WTC11 (cell line): ENCODE results near the gene MNAT1. TPM values are rescaled to one million over a fixed set of nuclear protein-coding genes. Genes with fewer than 3 reads are reported as not detected.

Experiments
- ATF2 ChIP-seq: sonication (generic); formaldehyde crosslinking; IDR thresholded peaks from 2 replicates; pipeline ENCODE4 v1.8.1; 2022; ENCODE audit warnings: low read depth, missing genetic modification reagents, borderline replicate concordance
- CDX4 ChIP-seq: fragments of 250-450 bp; sonication (Bioruptor Pico); IDR thresholded peaks from 2 replicates; pipeline ENCODE4 v1.9.0; 2021; ENCODE audit warnings: moderate library complexity, mild to moderate bottlenecking, inconsistent platforms, borderline replicate concordance
- CREB1 ChIP-seq: sonication (generic); formaldehyde crosslinking; IDR thresholded peaks from 2 replicates; pipeline ENCODE4 v1.8.0; 2023; ENCODE audit warnings: mild to moderate bottlenecking, missing genetic modification reagents
- CREM ChIP-seq: sonication (generic); formaldehyde crosslinking; IDR thresholded peaks from 2 replicates; pipeline ENCODE4 v1.8.1; 2022; ENCODE audit warnings: mild to moderate bottlenecking, missing genetic modification reagents, moderate library complexity
- E2F5 ChIP-seq: sonication (generic); formaldehyde crosslinking; IDR thresholded peaks from 2 replicates; pipeline ENCODE4 v1.8.1; 2022; ENCODE audit warnings: mild to moderate bottlenecking, moderate library complexity, missing genetic modification reagents
- FOXK1 ChIP-seq: sonication (generic); formaldehyde crosslinking; IDR thresholded peaks from 2 replicates; pipeline ENCODE4 v1.8.0; 2022; ENCODE audit warnings: mild to moderate bottlenecking, moderate library complexity, missing genetic modification reagents
- MXD4 ChIP-seq: fragments of 250-450 bp; sonication (Bioruptor Pico); IDR thresholded peaks from 2 replicates; pipeline ENCODE4 v1.8.0; 2021; ENCODE audit warnings: mild to moderate bottlenecking, moderate library complexity, borderline replicate concordance
- OVOL2 ChIP-seq: fragments of 250-450 bp; sonication (Bioruptor Pico); IDR thresholded peaks from 2 replicates; pipeline ENCODE4 v1.9.0; 2021; ENCODE audit warnings: mild to moderate bottlenecking, borderline replicate concordance
- RELA ChIP-seq: sonication (generic); formaldehyde crosslinking; IDR thresholded peaks from 2 replicates; pipeline ENCODE4 v1.8.1; 2022; ENCODE audit warnings: missing genetic modification reagents, mild to moderate bottlenecking, borderline replicate concordance
- SMAD4 ChIP-seq: sonication (generic); formaldehyde crosslinking; IDR thresholded peaks from 2 replicates; pipeline ENCODE4 v1.8.0; 2022; ENCODE audit warnings: mild to moderate bottlenecking, missing genetic modification reagents
- TCF7 ChIP-seq: sonication (generic); formaldehyde crosslinking; IDR thresholded peaks from 2 replicates; pipeline ENCODE4 v1.8.0; 2022; ENCODE audit warnings: mild to moderate bottlenecking, low read depth, missing genetic modification reagents, moderate library complexity
- TEAD1 ChIP-seq: sonication (generic); formaldehyde crosslinking; IDR thresholded peaks from 2 replicates; pipeline ENCODE4 v1.8.0; 2022; ENCODE audit warnings: mild to moderate bottlenecking, missing genetic modification reagents
- TP53 ChIP-seq: sonication (generic); formaldehyde crosslinking; IDR thresholded peaks from 2 replicates; pipeline ENCODE4 v1.8.1; 2023; ENCODE audit warnings: mild to moderate bottlenecking, missing genetic modification reagents
- total RNA-seq: library from RNA; stranded (reverse); gene quantifications from 3 replicates; pipeline ENCODE4 v1.2.3, GENCODE V29; 2021
- TF ChIP-seq, protein P1 (sequence below): sonication (generic); formaldehyde crosslinking; IDR thresholded peaks from 2 replicates; pipeline ENCODE4 v1.8.0; 2022; ENCODE audit warnings: mild to moderate bottlenecking, missing genetic modification reagents
- TF ChIP-seq, protein P2 (sequence below): sonication (generic); formaldehyde crosslinking; IDR thresholded peaks from 2 replicates; pipeline ENCODE4 v1.8.0; 2022; ENCODE audit warnings: mild to moderate bottlenecking, missing genetic modification reagents
- TF ChIP-seq, protein P3 (sequence below): sonication (generic); formaldehyde crosslinking; IDR thresholded peaks from 2 replicates; pipeline ENCODE4 v1.8.1; 2023; ENCODE audit warnings: mild to moderate bottlenecking, missing genetic modification reagents, borderline replicate concordance
- TF ChIP-seq, protein P4 (sequence below): fragments of 250-450 bp; sonication (Bioruptor Pico); conservative IDR thresholded peaks from 2 replicates; pipeline ENCODE4 v1.9.0; 2021; ENCODE audit warnings: mild to moderate bottlenecking
- TF ChIP-seq, protein P5 (sequence below): sonication (generic); formaldehyde crosslinking; IDR thresholded peaks from 2 replicates; pipeline ENCODE4 v1.8.0; 2022; ENCODE audit warnings: missing genetic modification reagents
- TF ChIP-seq, protein P6 (sequence below): sonication (generic); formaldehyde crosslinking; conservative IDR thresholded peaks from 2 replicates; pipeline ENCODE4 v1.8.1; 2023; ENCODE audit warnings: mild to moderate bottlenecking, low read depth, missing genetic modification reagents, moderate library complexity

The MNAT1 gene
- total RNA-seq, 1 experiment from 2014 or later: 59.0 TPM

- TF ChIP-seq, protein P1, sequence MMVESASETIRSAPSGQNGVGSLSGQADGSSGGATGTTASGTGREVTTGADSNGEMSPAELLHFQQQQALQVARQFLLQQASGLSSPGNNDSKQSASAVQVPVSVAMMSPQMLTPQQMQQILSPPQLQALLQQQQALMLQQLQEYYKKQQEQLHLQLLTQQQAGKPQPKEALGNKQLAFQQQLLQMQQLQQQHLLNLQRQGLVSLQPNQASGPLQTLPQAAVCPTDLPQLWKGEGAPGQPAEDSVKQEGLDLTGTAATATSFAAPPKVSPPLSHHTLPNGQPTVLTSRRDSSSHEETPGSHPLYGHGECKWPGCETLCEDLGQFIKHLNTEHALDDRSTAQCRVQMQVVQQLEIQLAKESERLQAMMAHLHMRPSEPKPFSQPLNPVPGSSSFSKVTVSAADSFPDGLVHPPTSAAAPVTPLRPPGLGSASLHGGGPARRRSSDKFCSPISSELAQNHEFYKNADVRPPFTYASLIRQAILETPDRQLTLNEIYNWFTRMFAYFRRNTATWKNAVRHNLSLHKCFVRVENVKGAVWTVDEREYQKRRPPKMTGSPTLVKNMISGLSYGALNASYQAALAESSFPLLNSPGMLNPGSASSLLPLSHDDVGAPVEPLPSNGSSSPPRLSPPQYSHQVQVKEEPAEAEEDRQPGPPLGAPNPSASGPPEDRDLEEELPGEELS: peak; percentile 87
- TF ChIP-seq RELA: no peak
- TF ChIP-seq, protein P2, sequence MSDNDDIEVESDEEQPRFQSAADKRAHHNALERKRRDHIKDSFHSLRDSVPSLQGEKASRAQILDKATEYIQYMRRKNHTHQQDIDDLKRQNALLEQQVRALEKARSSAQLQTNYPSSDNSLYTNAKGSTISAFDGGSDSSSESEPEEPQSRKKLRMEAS (CRISPR knock-in tag): peak; percentile 74
- TF ChIP-seq, protein P3, sequence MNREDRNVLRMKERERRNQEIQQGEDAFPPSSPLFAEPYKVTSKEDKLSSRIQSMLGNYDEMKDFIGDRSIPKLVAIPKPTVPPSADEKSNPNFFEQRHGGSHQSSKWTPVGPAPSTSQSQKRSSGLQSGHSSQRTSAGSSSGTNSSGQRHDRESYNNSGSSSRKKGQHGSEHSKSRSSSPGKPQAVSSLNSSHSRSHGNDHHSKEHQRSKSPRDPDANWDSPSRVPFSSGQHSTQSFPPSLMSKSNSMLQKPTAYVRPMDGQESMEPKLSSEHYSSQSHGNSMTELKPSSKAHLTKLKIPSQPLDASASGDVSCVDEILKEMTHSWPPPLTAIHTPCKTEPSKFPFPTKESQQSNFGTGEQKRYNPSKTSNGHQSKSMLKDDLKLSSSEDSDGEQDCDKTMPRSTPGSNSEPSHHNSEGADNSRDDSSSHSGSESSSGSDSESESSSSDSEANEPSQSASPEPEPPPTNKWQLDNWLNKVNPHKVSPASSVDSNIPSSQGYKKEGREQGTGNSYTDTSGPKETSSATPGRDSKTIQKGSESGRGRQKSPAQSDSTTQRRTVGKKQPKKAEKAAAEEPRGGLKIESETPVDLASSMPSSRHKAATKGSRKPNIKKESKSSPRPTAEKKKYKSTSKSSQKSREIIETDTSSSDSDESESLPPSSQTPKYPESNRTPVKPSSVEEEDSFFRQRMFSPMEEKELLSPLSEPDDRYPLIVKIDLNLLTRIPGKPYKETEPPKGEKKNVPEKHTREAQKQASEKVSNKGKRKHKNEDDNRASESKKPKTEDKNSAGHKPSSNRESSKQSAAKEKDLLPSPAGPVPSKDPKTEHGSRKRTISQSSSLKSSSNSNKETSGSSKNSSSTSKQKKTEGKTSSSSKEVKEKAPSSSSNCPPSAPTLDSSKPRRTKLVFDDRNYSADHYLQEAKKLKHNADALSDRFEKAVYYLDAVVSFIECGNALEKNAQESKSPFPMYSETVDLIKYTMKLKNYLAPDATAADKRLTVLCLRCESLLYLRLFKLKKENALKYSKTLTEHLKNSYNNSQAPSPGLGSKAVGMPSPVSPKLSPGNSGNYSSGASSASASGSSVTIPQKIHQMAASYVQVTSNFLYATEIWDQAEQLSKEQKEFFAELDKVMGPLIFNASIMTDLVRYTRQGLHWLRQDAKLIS: peak; percentile 85; the same call in 1 of the 2 replicates
- TF ChIP-seq, protein P4, sequence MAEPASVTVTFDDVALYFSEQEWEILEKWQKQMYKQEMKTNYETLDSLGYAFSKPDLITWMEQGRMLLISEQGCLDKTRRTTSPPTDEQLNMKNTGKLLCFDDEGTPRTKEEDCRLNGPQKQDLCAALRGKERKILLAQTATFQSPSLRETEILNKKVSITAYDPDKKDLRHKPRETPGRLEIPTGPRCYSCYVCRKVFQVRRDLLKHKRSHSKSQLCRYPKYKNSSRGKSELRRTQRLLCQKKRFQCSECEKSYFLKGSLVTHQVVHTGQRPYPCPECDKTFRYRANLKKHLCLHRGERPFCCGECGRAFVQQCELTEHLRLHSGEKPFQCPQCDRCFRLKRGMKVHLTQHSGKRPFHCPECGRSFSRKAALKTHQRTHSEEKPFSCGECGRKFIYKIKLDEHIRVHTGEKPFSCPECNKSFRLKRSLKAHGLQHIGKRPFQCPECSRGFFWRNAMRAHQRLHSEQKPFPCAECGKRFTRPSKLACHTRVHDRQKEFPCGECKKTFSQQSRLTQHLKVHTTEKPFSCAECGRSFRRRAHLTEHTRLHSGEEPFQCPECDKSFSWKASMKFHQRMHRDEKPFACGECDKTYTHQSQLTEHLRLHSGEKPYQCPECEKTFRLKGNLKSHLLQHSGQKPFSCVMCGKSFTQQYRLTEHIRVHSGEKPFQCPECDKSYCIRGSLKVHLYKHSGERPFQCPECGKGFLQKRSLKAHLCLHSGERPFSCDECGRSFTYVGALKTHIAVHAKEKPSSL (CRISPR knock-in tag): no peak
- peak; percentile 61; the same call in 1 of the 2 replicates for TF ChIP-seq E2F5 (CRISPR knock-in tag)
- TF ChIP-seq, protein P5, sequence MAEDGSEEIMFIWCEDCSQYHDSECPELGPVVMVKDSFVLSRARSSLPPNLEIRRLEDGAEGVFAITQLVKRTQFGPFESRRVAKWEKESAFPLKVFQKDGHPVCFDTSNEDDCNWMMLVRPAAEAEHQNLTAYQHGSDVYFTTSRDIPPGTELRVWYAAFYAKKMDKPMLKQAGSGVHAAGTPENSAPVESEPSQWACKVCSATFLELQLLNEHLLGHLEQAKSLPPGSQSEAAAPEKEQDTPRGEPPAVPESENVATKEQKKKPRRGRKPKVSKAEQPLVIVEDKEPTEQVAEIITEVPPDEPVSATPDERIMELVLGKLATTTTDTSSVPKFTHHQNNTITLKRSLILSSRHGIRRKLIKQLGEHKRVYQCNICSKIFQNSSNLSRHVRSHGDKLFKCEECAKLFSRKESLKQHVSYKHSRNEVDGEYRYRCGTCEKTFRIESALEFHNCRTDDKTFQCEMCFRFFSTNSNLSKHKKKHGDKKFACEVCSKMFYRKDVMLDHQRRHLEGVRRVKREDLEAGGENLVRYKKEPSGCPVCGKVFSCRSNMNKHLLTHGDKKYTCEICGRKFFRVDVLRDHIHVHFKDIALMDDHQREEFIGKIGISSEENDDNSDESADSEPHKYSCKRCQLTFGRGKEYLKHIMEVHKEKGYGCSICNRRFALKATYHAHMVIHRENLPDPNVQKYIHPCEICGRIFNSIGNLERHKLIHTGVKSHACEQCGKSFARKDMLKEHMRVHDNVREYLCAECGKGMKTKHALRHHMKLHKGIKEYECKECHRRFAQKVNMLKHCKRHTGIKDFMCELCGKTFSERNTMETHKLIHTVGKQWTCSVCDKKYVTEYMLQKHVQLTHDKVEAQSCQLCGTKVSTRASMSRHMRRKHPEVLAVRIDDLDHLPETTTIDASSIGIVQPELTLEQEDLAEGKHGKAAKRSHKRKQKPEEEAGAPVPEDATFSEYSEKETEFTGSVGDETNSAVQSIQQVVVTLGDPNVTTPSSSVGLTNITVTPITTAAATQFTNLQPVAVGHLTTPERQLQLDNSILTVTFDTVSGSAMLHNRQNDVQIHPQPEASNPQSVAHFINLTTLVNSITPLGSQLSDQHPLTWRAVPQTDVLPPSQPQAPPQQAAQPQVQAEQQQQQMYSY (CRISPR knock-in tag): no peak
- no peak for TF ChIP-seq CDX4 (CRISPR knock-in tag)
- TF ChIP-seq, protein P6, sequence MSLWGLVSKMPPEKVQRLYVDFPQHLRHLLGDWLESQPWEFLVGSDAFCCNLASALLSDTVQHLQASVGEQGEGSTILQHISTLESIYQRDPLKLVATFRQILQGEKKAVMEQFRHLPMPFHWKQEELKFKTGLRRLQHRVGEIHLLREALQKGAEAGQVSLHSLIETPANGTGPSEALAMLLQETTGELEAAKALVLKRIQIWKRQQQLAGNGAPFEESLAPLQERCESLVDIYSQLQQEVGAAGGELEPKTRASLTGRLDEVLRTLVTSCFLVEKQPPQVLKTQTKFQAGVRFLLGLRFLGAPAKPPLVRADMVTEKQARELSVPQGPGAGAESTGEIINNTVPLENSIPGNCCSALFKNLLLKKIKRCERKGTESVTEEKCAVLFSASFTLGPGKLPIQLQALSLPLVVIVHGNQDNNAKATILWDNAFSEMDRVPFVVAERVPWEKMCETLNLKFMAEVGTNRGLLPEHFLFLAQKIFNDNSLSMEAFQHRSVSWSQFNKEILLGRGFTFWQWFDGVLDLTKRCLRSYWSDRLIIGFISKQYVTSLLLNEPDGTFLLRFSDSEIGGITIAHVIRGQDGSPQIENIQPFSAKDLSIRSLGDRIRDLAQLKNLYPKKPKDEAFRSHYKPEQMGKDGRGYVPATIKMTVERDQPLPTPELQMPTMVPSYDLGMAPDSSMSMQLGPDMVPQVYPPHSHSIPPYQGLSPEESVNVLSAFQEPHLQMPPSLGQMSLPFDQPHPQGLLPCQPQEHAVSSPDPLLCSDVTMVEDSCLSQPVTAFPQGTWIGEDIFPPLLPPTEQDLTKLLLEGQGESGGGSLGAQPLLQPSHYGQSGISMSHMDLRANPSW (CRISPR knock-in tag): no peak
- TF ChIP-seq ATF2: no peak
- TF ChIP-seq TCF7 (CRISPR knock-in tag): no peak
- peak; percentile 94 for TF ChIP-seq FOXK1
- peak; percentile 87 for TF ChIP-seq TP53
- no peak for TF ChIP-seq SMAD4 (CRISPR knock-in tag)
- TF ChIP-seq TEAD1 (CRISPR knock-in tag): 0 out of 2 replicates have a peak, but pooled peaks have one; percentile 70
- TF ChIP-seq CREB1 (CRISPR knock-in tag): no peak; the same call in 1 of the 2 replicates
- TF ChIP-seq OVOL2 (CRISPR knock-in tag): no peak
- no peak for TF ChIP-seq MXD4 (CRISPR knock-in tag)
- TF ChIP-seq CREM (CRISPR knock-in tag): no peak
Measured at GRCh38 chr14:60734465-60735242, at the start of gene MNAT1 (continued).
